NCI-H1092 (cell line): Measurements from ENCODE around the gene FASLG.
"Not testable (repeated sequence)": the region's sequence is repeated elsewhere in the genome, so short reads cannot be mapped to it uniquely, and the experiment has no call there.

Experiments
- DNase-seq: peaks from one replicate; lab custom pipeline; 2025; lab: John Stamatoyannopoulos, UW

The FASLG gene

GRCh38 chr1:172682812-172683211 lies 23.9 kb downstream of the FASLG start:
- DNase-seq: no peak

- no peak for DNase-seq
These were observed 27.2 kb downstream of the FASLG start for GRCh38 chr1:172686143-172686542.

GRCh38 chr1:172688428-172689085 lies 29.7 kb downstream of the FASLG start:
- not testable (repeated sequence) for DNase-seq

GRCh38 chr1:172690925-172691324 lies 32.0 kb downstream of the FASLG start:
- DNase-seq: not testable (repeated sequence)

- DNase-seq: no peak
These were observed 38.7 kb downstream of the FASLG start for GRCh38 chr1:172697534-172698002.

- DNase-seq: no peak
These were observed 39.3 kb downstream of the FASLG start for GRCh38 chr1:172698224-172698623.

- DNase-seq: no peak
These were observed 40.2 kb downstream of the FASLG start for GRCh38 chr1:172699111-172699510.

- DNase-seq: no peak
These were observed 40.9 kb downstream of the FASLG start for GRCh38 chr1:172699695-172700227.

- no peak for DNase-seq
These were observed 41.7 kb downstream of the FASLG start for GRCh38 chr1:172700556-172700955.

- DNase-seq: no peak
These were observed 45.1 kb downstream of the FASLG start for GRCh38 chr1:172704001-172704400.

GRCh38 chr1:172704420-172705210 lies 45.7 kb downstream of the FASLG start:
- no peak for DNase-seq

GRCh38 chr1:172708452-172708851 lies 49.5 kb downstream of the FASLG start:
- DNase-seq: no peak

GRCh38 chr1:172711558-172711957 lies 52.7 kb downstream of the FASLG start:
- no peak for DNase-seq

GRCh38 chr1:172713466-172713865 lies 54.6 kb downstream of the FASLG start:
- DNase-seq: no peak
